ENCODE data around the gene MON1B.

The MON1B gene

GRCh38 chr16:77246150-77246549 is 55.2 kb downstream of the MON1B start:
- Histone ChIP-seq H3K27ac (ENCODE audit: low read depth, low read length) (no peak overlapping the region), H3K4me1 (ENCODE audit: control insufficient read depth, insufficient read depth, low read length) (no peaks in the 10 kb centered on the region), H3K36me3 (ENCODE audit: control insufficient read depth, insufficient read depth, low read length) (no peaks in the 10 kb centered on the region), H3K4me3 (ENCODE audit: low read depth, low read length) (no peak overlapping the region), H3K9me3 (ENCODE audit: control insufficient read depth, insufficient read depth, low read length) (no peaks in the 10 kb centered on the region), H3K9ac (ENCODE audit: low read depth, low read length) (no peak overlapping the region), H3K27me3 (ENCODE audit: control insufficient read depth, insufficient read depth, low read length) (no peaks in the 10 kb centered on the region)

GRCh38 chr16:77250400-77250799 is 59.4 kb downstream of the MON1B start:
- Histone ChIP-seq H3K9me3 (ENCODE audit: control insufficient read depth, insufficient read depth, low read length) (no peaks in the 10 kb centered on the region), H3K9ac (ENCODE audit: low read depth, low read length) (no peak overlapping the region), H3K27ac (ENCODE audit: low read depth, low read length) (no peak overlapping the region), H3K4me1 (ENCODE audit: control insufficient read depth, insufficient read depth, low read length) (no peaks in the 10 kb centered on the region), H3K4me3 (ENCODE audit: low read depth, low read length) (no peak overlapping the region), H3K36me3 (ENCODE audit: control insufficient read depth, insufficient read depth, low read length) (no peaks in the 10 kb centered on the region), H3K27me3 (ENCODE audit: control insufficient read depth, insufficient read depth, low read length) (no peaks in the 10 kb centered on the region)

All from HUES48 (cell line).